RWPE1 (cell line): Measurements from ENCODE around the gene CA10.

Experiments used
- CTCF ChIA-PET: fragments of 350-600 bp; sonication (Branson Sonifier 250); formaldehyde crosslinking; extraction: SDS; loops from one replicate; lab custom pipeline; 2021; lab: Yijun Ruan, JAX
- POLR2A ChIA-PET: fragments of 400-600 bp; formaldehyde crosslinking; extraction: SDS; loops from one replicate; lab custom pipeline; 2020; ENCODE audit warnings: antibody characterized with exemption; ENCODE audit not compliant: low non-redundant PET; lab: Yijun Ruan, JAX
- DNase-seq: peaks from one replicate; pipeline ENCODE4 v3.0.0; 2012; ENCODE audit warnings: low spot score
- H3K27ac ChIP-seq: fragments of 450-650 bp; 2 replicates; pipeline ENCODE4 v1.5.1; 2017
- TF ChIP-seq, protein P1 (sequence below): fragments of 450-650 bp; conservative IDR thresholded peaks from 2 replicates; pipeline ENCODE4 v1.5.1; 2017; ENCODE audit warnings: low read depth, mild to moderate bottlenecking

The CA10 gene

DNA sequence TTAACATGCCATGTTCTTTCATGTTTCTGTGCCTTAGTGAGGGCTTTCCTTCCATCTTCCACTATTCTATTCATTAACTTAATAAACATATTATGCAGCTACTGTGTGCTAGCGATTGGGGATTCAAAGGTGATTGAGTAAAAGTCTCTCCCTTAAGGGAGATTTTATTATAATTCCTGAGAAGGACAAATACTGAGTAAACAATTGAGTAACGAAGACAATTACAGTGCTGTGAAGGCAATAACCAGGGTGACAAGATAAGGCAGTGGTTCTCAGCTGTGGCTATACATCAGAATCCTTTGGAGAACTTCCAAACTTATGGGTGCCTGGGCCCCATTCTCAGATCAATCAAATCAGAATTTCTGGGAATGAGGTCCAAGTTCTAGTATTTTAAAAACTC is 353.3 kb downstream of the CA10 start:
- CTCF ChIA-PET: interaction anchor here (0.6 to 0.7 kb wide), 2 partner anchors 197 to 259 kb away, joined by 3 to 5 read pairs; no protein-coding TSS in a partner anchor

DNA sequence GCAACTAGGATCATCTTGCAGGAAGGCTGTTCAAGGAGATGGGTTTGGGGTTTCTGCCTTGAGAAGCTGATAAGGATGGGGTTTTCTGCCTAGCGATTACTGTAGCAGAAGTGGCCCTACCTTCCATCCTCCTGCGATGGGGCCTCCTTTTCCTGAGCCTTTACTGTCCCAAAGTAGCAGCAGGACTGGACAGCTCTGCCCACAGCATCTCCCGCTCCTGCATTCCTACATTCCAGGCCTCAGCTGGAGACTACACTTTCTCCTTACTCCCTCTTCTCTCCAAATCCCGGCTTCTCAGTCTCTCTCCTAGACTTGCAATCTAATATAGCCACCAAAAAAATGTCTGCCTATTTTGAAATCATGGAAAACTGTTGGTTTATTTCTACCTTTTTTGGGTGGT is 355.4 kb downstream of the CA10 start:
- TF ChIP-seq, protein P1, sequence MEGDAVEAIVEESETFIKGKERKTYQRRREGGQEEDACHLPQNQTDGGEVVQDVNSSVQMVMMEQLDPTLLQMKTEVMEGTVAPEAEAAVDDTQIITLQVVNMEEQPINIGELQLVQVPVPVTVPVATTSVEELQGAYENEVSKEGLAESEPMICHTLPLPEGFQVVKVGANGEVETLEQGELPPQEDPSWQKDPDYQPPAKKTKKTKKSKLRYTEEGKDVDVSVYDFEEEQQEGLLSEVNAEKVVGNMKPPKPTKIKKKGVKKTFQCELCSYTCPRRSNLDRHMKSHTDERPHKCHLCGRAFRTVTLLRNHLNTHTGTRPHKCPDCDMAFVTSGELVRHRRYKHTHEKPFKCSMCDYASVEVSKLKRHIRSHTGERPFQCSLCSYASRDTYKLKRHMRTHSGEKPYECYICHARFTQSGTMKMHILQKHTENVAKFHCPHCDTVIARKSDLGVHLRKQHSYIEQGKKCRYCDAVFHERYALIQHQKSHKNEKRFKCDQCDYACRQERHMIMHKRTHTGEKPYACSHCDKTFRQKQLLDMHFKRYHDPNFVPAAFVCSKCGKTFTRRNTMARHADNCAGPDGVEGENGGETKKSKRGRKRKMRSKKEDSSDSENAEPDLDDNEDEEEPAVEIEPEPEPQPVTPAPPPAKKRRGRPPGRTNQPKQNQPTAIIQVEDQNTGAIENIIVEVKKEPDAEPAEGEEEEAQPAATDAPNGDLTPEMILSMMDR: no peak
- no peak for DNase-seq
- POLR2A ChIA-PET: no interaction called here
- no peak overlapping the region for H3K27ac ChIP-seq
- CTCF ChIA-PET: no interaction called here

More for the DNA sequence above, 353.3 kb downstream of the CA10 start:
- TF ChIP-seq, protein P1: no peak
- POLR2A ChIA-PET: interaction anchor here (0.6 kb wide), 1 partner anchor 18 kb away, joined by 3 read pairs; no protein-coding TSS in a partner anchor
- H3K27ac ChIP-seq: no peak overlapping the region
- DNase-seq: no peak

DNA sequence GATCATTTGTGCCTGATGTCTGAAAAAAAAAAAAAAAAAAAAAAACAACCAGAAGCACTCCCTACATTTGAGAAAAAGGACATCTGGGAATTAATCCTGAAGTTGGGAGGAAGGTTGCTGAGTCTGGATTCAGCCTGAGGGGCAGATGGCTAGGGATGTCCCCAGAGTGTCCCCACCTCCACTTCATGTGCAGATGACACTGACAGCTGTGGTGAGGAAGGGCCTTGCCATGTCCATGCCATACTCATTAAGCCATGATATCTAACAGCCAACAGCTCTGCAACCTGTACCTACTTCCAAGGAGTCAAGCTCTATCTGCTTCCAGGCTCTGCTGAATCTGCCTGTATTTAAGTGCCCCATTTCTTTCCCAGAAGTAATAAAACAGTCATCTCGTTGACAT is 356.0 kb downstream of the CA10 start:
- TF ChIP-seq, protein P1: no peak
- POLR2A ChIA-PET: no interaction called here
- no peak overlapping the region for H3K27ac ChIP-seq
- CTCF ChIA-PET: no interaction called here
- no peak for DNase-seq

DNA sequence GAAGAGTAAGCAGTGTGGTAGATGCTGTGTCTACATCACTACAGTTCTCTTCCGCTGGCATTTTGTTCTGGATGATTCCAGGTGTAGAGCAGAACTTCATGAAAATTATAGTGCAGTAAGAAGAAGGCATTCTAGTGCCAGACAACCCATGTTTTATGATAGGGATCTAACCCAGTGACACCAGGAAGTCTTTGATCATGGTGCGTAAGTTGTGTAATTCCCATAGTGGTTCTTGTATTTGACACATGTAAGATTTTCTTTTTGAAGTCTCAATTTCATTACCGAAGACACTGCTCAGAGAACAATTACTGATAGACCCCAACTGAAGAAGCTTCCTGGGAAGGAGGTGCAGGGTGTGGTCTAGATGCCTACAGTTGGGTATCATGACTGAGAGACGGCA is 356.9 kb downstream of the CA10 start:
- ChIA-PET POLR2A (no interaction called here), CTCF (no interaction called here)
- TF ChIP-seq, protein P1: no peak
- DNase-seq: no peak
- H3K27ac ChIP-seq: no peak overlapping the region

DNA sequence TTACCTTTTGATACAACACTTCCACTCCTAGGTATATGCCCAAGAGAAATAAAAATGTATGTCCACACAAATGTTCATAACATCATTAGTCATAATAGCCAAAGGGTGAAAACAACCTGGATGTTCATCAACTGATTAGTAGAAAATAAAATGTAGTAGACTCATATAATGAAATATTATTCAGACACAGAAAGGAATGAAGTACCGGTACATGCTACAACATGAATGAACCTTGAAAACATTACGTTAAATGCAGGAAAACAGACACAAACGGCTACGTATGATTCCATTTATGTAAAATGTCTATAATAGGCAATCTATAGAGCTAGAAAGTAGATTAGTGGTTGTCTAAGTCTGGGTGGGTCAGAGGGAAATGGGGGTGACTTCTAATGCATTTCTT is 358.5 kb downstream of the CA10 start:
- ChIA-PET CTCF (no interaction called here), POLR2A (no interaction called here)
- no peak for DNase-seq
- TF ChIP-seq, protein P1: no peak
- no peak overlapping the region for H3K27ac ChIP-seq

DNA sequence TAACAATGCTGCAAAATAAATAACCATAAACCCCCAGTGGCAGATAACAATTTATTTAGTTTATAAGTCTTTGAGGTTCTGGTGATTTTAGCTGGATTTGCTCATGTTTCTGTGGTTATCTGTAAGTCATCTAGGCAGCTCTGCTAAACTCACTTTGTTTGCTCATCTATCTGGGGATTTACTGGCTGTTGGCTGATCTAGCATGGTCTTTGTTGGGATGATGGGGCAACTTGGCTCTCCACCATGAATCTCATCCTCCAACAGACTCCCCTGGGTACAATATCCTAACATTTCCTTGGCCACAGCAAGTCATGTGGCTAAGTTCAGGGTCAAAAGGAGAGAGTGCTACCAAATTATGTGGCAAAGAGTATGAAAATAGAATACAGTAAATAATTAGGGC is 359.3 kb downstream of the CA10 start:
- ChIA-PET CTCF (no interaction called here), POLR2A (no interaction called here)
- H3K27ac ChIP-seq: no peak overlapping the region
- DNase-seq: no peak
- TF ChIP-seq, protein P1: no peak
